H1 (cell line): ENCODE measurements around the gene CDHR5. TPM values are rescaled to one million over a fixed set of nuclear protein-coding genes. Genes with fewer than 3 reads are reported as not detected.

Source experiments
- CTCF ChIA-PET: fragments of 300-600 bp; sonication (Branson Sonifier 250); formaldehyde crosslinking; loops from one replicate; lab custom pipeline; 2021; ENCODE audit not compliant: partially characterized antibody; lab: Charles Lee
- POLR2A ChIA-PET: fragments of 300-600 bp; sonication (Branson Sonifier 250); formaldehyde crosslinking; loops from one replicate; lab custom pipeline; 2021; ENCODE audit warnings: inconsistent platforms; ENCODE audit not compliant: partially characterized antibody; lab: Charles Lee
- DNase-seq, 2 experiments: peaks; one replicate each; pipeline versions ENCODE4 v3.0.0 to v3.0.0-alpha.2; 2010 to 2022; ENCODE audit warnings: low spot score in 2 of 2, low read depth in 1 of 2, mixed read lengths in 1 of 2
- FAIRE-seq: peaks from 2 replicates; lab custom pipeline; 2011; peaks lifted over from hg19 to GRCh38; lab: Jason Lieb, UNC
- H2AFZ ChIP-seq: 2 replicates; pipeline ENCODE4 v1.8.1; 2012; ENCODE audit warnings: low read length, inconsistent platforms
- H2AK5ac ChIP-seq: 2 replicates; pipeline ENCODE4 v1.6.1; 2013; ENCODE audit warnings: low read depth, low read length
- H2BK120ac ChIP-seq: replicated peaks from 2 replicates; pipeline ENCODE3; 2013; ENCODE audit warnings: low read depth, low read length, inconsistent platforms
- H2BK12ac ChIP-seq: 2 replicates; pipeline ENCODE4 v1.6.1; 2013; ENCODE audit warnings: low read depth, low read length
- H2BK15ac ChIP-seq: 2 replicates; pipeline ENCODE4 v1.6.1; 2013; ENCODE audit warnings: low read length
- H2BK20ac ChIP-seq: 2 replicates; pipeline ENCODE4 v1.6.1; 2013; ENCODE audit warnings: low read length
- H2BK5ac ChIP-seq: 2 replicates; pipeline ENCODE4 v1.6.1; 2013; ENCODE audit warnings: low read depth, low read length
- H3K14ac ChIP-seq: 2 replicates; pipeline ENCODE4 v1.6.1; 2013; ENCODE audit warnings: inconsistent platforms; ENCODE audit not compliant: insufficient read length
- H3K18ac ChIP-seq: 2 replicates; pipeline ENCODE4 v1.6.1; 2013; ENCODE audit warnings: low read length; ENCODE audit errors: extremely low read depth
- H3K23ac ChIP-seq: 2 replicates; pipeline ENCODE4 v1.6.1; 2013; ENCODE audit warnings: inconsistent platforms; ENCODE audit not compliant: insufficient read length
- H3K23me2 ChIP-seq: 2 replicates; pipeline ENCODE4 v1.6.1; 2013; ENCODE audit warnings: low read depth, low read length
- H3K27ac ChIP-seq: 2 replicates; pipeline ENCODE4 v1.6.1; 2011; ENCODE audit warnings: low read depth, low read length, inconsistent platforms
- H3K27me3 ChIP-seq, 4 experiments: replicated peaks in 1 of 4; 1 replicate in 1 of 4; 2 replicates in 3 of 4; pipeline versions ENCODE4 v1.6.1 to v1.8.1; 2011 to 2013; ENCODE audit warnings: low read length in 3 of 4, mild to moderate bottlenecking in 3 of 4, inconsistent platforms in 2 of 4, mixed read lengths in 2 of 4, moderate library complexity in 1 of 4; ENCODE audit not compliant: control insufficient read depth in 3 of 4, insufficient read depth in 3 of 4; ENCODE audit errors: extremely low read depth in 1 of 4
- H3K36me3 ChIP-seq, 4 experiments: 2 replicates each; pipeline versions ENCODE4 v1.6.1 to v1.8.1; 2011 to 2013; ENCODE audit warnings: mild to moderate bottlenecking in 4 of 4, low read length in 3 of 4, moderate library complexity in 2 of 4, control low read depth in 1 of 4, inconsistent platforms in 1 of 4; ENCODE audit not compliant: insufficient read depth in 4 of 4, control insufficient read depth in 2 of 4
- H3K4ac ChIP-seq: replicated peaks from 2 replicates; pipeline ENCODE3; 2013; ENCODE audit warnings: low read length, low read depth, mixed read lengths, inconsistent platforms; ENCODE audit not compliant: insufficient read length
- H3K4me1 ChIP-seq, 4 experiments: replicated peaks in 1 of 4; 1 replicate in 1 of 4; 2 replicates in 3 of 4; pipeline versions ENCODE4 v1.6.1 to v1.8.1; 2011 to 2013; ENCODE audit warnings: low read length in 3 of 4, inconsistent platforms in 2 of 4, mixed read lengths in 1 of 4; ENCODE audit not compliant: insufficient read depth in 4 of 4, control insufficient read depth in 3 of 4
- H3K4me2 ChIP-seq, 2 experiments: 2 replicates each; pipeline versions ENCODE4 v1.6.1 to v1.8.1; 2011 to 2013; ENCODE audit warnings: low read depth in 2 of 2, low read length in 2 of 2, control low read depth in 1 of 2, inconsistent platforms in 1 of 2, mild to moderate bottlenecking in 1 of 2; ENCODE audit not compliant: insufficient read depth in 1 of 2
- H3K4me3 ChIP-seq, 4 experiments: fragments of 200-600, 300-600 bp in 1 of 4; sonication (generic), shearing (Covaris generic), sonication (Bioruptor Twin) in 1 of 4; 2 replicates each; pipeline versions ENCODE4 v1.5.1 to v1.8.1; 2011 to 2016; ENCODE audit warnings: low read length in 4 of 4, low read depth in 3 of 4, control low read depth in 2 of 4, inconsistent platforms in 2 of 4, mild to moderate bottlenecking in 2 of 4, mixed read lengths in 1 of 4, moderate library complexity in 1 of 4; ENCODE audit not compliant: insufficient read depth in 2 of 4; ENCODE audit errors: extremely low read depth in 1 of 4
- H3K56ac ChIP-seq: replicated peaks from 2 replicates; pipeline ENCODE3; 2013; ENCODE audit warnings: low read depth, mild to moderate bottlenecking, mixed read lengths, low read length, inconsistent platforms; ENCODE audit not compliant: insufficient read length
- H3K79me1 ChIP-seq: 2 replicates; pipeline ENCODE4 v1.6.1; 2013; ENCODE audit warnings: low read depth, low read length, control low read depth
- H3K79me2 ChIP-seq, 2 experiments: 2 replicates each; pipeline versions ENCODE4 v1.6.1 to v1.8.1; 2012 to 2013; ENCODE audit warnings: low read length in 2 of 2, mild to moderate bottlenecking in 2 of 2, inconsistent platforms in 1 of 2; ENCODE audit not compliant: insufficient read depth in 2 of 2, control insufficient read depth in 1 of 2
- H3K9ac ChIP-seq, 4 experiments: replicated peaks in 1 of 4; 1 replicate in 1 of 4; 2 replicates in 3 of 4; pipeline versions ENCODE4 v1.6.1 to v1.8.1; 2011 to 2013; ENCODE audit warnings: low read depth in 3 of 4, low read length in 3 of 4, control low read depth in 2 of 4, mild to moderate bottlenecking in 2 of 4, moderate library complexity in 2 of 4, inconsistent platforms in 1 of 4; ENCODE audit errors: extremely low read depth in 1 of 4
- H3K9me3 ChIP-seq, 2 experiments: 2 replicates each; pipeline versions ENCODE4 v1.6.1 to v1.8.1; 2012 to 2013; ENCODE audit warnings: mild to moderate bottlenecking in 2 of 2, moderate library complexity in 2 of 2, control low read depth in 1 of 2, inconsistent platforms in 1 of 2, low read depth in 1 of 2, low read length in 1 of 2, mixed read lengths in 1 of 2; ENCODE audit not compliant: insufficient read depth in 2 of 2
- H4K20me1 ChIP-seq, 2 experiments: replicated peaks in 1 of 2; 2 replicates each; pipeline versions ENCODE3 to v1.8.1; 2011 to 2013; ENCODE audit warnings: inconsistent platforms in 2 of 2, low read length in 2 of 2, mild to moderate bottlenecking in 1 of 2; ENCODE audit not compliant: insufficient read depth in 2 of 2, control insufficient read depth in 1 of 2
- H4K5ac ChIP-seq: 2 replicates; pipeline ENCODE4 v1.6.1; 2013; ENCODE audit warnings: low read length, low read depth, mixed read lengths, inconsistent platforms; ENCODE audit not compliant: insufficient read length
- H4K8ac ChIP-seq: 2 replicates; pipeline ENCODE4 v1.8.0; 2013; ENCODE audit warnings: mild to moderate bottlenecking, moderate library complexity, low read length, inconsistent platforms; ENCODE audit not compliant: insufficient read depth; ENCODE audit errors: extremely low read depth
- H4K91ac ChIP-seq: replicated peaks from 2 replicates; pipeline ENCODE3; 2013; ENCODE audit warnings: low read length, mixed read lengths, inconsistent platforms; ENCODE audit not compliant: insufficient read length
- BRCA1 ChIP-seq: IDR thresholded peaks from 2 replicates; pipeline ENCODE4 v1.6.1; 2012; ENCODE audit warnings: low read depth, low read length, improper control_type of control experiment
- CBX5 ChIP-seq: fragments of 300-800, 300-1000 bp; sonication (generic); IDR thresholded peaks from 2 replicates; pipeline ENCODE4 v1.7.1; 2016; ENCODE audit warnings: antibody characterized with exemption, low read length, low read depth
- CHD2 ChIP-seq: IDR thresholded peaks from 2 replicates; pipeline ENCODE4 v1.6.1; 2012; ENCODE audit warnings: low read length, improper control_type of control experiment
- EGR1 ChIP-seq: IDR thresholded peaks from 2 replicates; pipeline ENCODE4 v1.6.1; 2011; ENCODE audit warnings: low read depth, low read length, borderline replicate concordance
- GTF2F1 ChIP-seq: IDR thresholded peaks from 2 replicates; pipeline ENCODE4 v1.6.1; 2012; ENCODE audit warnings: low read depth, low read length, improper control_type of control experiment, borderline replicate concordance
- HDAC2 ChIP-seq, 2 experiments: fragments of 300-600 bp in 1 of 2; sonication (generic) in 1 of 2; IDR thresholded peaks; 2 replicates each; pipeline ENCODE4 v1.6.1; 2011 to 2012; ENCODE audit warnings: low read depth in 2 of 2, low read length in 2 of 2, mild to moderate bottlenecking in 2 of 2, moderate library complexity in 2 of 2, borderline replicate concordance in 1 of 2, inconsistent platforms in 1 of 2
- JUN ChIP-seq: IDR thresholded peaks from 2 replicates; pipeline ENCODE4 v1.6.1; 2011; ENCODE audit warnings: low read depth, mild to moderate bottlenecking, improper control_type of control experiment, low read length
- KDM1A ChIP-seq: fragments of 200-600, 300-600 bp; sonication (generic); IDR thresholded peaks from 2 replicates; pipeline ENCODE4 v1.7.1; 2016; ENCODE audit warnings: mild to moderate bottlenecking, low read length, borderline replicate concordance
- KDM4A ChIP-seq: IDR thresholded peaks from one replicate; pipeline ENCODE4 v1.7.1; 2012; ENCODE audit warnings: low read depth, mild to moderate bottlenecking, moderate library complexity, low read length, inconsistent platforms; ENCODE audit not compliant: severe bottlenecking
- POLR2A ChIP-seq, 2 experiments: IDR thresholded peaks; 1 replicate in 1 of 2; 2 replicates in 1 of 2; pipeline ENCODE4 v1.6.1; 2011; ENCODE audit warnings: low read depth in 2 of 2, low read length in 2 of 2, mild to moderate bottlenecking in 2 of 2; ENCODE audit errors: control extremely low read depth in 1 of 2
- RXRA ChIP-seq: IDR thresholded peaks from 2 replicates; pipeline ENCODE4 v1.6.1; 2011; ENCODE audit warnings: low read depth, mild to moderate bottlenecking, low read length, moderate library complexity; ENCODE audit not compliant: insufficient read depth
- SAP30 ChIP-seq: fragments of 300-600 bp; sonication (generic); IDR thresholded peaks from 2 replicates; pipeline ENCODE4 v1.7.1; 2012; ENCODE audit warnings: low read length, moderate library complexity, mild to moderate bottlenecking, inconsistent platforms; ENCODE audit not compliant: insufficient read depth, insufficient replicate concordance
- SP4 ChIP-seq: IDR thresholded peaks from 2 replicates; pipeline ENCODE4 v1.6.1; 2012; ENCODE audit warnings: low read length, inconsistent platforms
- SRF ChIP-seq: IDR thresholded peaks from 2 replicates; pipeline ENCODE4 v1.6.1; 2011; ENCODE audit warnings: mild to moderate bottlenecking, low read depth, low read length, moderate library complexity
- TCF12 ChIP-seq: IDR thresholded peaks from 2 replicates; pipeline ENCODE4 v1.6.1; 2011; ENCODE audit warnings: low read depth, mild to moderate bottlenecking, low read length
- WGBS, 2 experiments: shearing (Covaris generic) in 1 of 2; methylation state at CpG; one replicate each; pipeline versions ENCODE4 v1.1.6 to v1.1.7; 2013 to 2015; ENCODE audit warnings: low lambda C conversion rate in 2 of 2, mixed read lengths in 2 of 2, inconsistent platforms in 1 of 2, low coverage in 1 of 2, missing lambda C conversion rate in 1 of 2; ENCODE audit not compliant: insufficient replicate concordance in 2 of 2, insufficient coverage in 1 of 2, insufficient read length in 1 of 2; ENCODE audit errors: extremely low coverage in 1 of 2, missing lambda C conversion rate in 1 of 2; 5-methylcytosine and 5-hydroxymethylcytosine counted together
- polyA plus RNA-seq, 7 experiments: library from polyadenylated mRNA; depleted of rRNA in 3 of 7; stranded (reverse) in 5 of 7; unstranded in 2 of 7; fragments of >200 nt in 5 of 7; fragments of 200-250 nt in 2 of 7; gene quantifications; 1 replicate in 5 of 7; 2 replicates in 1 of 7; 4 replicates in 1 of 7; pipeline versions ENCODE4 v1.2.1 to v1.2.3, GENCODE V29; 2011 to 2013; ENCODE audit warnings: missing spikeins in 2 of 7, mixed read lengths in 2 of 7
- total RNA-seq: library from RNA; stranded (reverse); fragmentation: NEBNext Ultra II Directional; extraction: Animal tissue kit (Norgen Biotek cat#: 25700); gene quantifications from 2 replicates; pipeline ENCODE4 v1.2.1, GENCODE V29; 2021

The CDHR5 gene
- total and polyA plus RNA-seq, 2 of the 8 experiments (the other 6 are each of a cell fraction or from before 2014, with no cell fraction given): not detected

DNA sequence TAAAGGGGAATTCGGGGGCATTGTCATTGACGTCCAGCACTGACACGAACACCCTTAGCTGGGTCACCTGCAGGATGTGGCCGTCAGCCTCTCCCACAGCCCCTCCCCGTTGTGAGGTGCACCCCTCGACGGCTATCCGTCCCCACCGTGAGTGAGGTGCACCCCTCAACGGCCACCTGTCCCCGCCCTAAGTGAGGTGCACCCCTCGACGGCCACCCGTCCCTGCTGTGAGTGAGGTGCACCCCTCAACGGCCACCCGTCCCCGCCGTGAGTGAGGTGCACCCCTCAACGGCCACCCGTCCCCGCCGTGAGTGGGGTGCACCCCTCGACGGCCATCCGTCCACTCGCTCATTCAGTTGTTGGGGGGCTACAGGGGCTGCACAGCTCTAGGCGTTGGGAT, 2.9 kb downstream of the CDHR5 start:
- Histone ChIP-seq H2BK120ac (no peak overlapping the region), H2AK5ac (no peak overlapping the region), H2BK15ac (no peak overlapping the region), H2AFZ (no peak overlapping the region), H3K79me2 (no peaks in the 10 kb centered on the region), H3K4me2 (no peak overlapping the region), H3K9ac (no peak overlapping the region), H4K8ac (no peak overlapping the region), H3K36me3 (no peaks in the 10 kb centered on the region), H3K4me3 (no peak overlapping the region), H3K9me3 (no peaks in the 10 kb centered on the region), H2BK5ac (no peak overlapping the region; the same call in 1 of the 2 replicates), H3K56ac (no peak overlapping the region), H3K18ac (no peak overlapping the region), H4K5ac (no peak overlapping the region), H3K27me3 (peaks cover 0 to 4% (median 0%) of the 10 kb centered on the region in 4 experiments; a peak in 3 of 7 replicates), H2BK20ac (no peak overlapping the region), H3K79me1 (no peaks in the 10 kb centered on the region), H3K4me1 (peaks cover 0 to 6% (median 1%) of the 10 kb centered on the region in 4 experiments; a peak in 3 of 7 replicates), H3K4ac (no peak overlapping the region), H2BK12ac (no peak overlapping the region), H3K23me2 (no peaks in the 10 kb centered on the region; the same call in 1 of the 2 replicates), H3K14ac (no peak overlapping the region), H4K91ac (no peak overlapping the region), H3K23ac (no peak overlapping the region), H4K20me1 (peaks cover 0 to 9% of the 10 kb centered on the region in 2 experiments), H3K27ac (no peak overlapping the region)
- DNase-seq: no peak
- 94% methylated on average over 27 of the region's 27 CpGs; no CpG with 5 or more reads in 1 of the 2 experiments for WGBS, 2 experiments
- TF ChIP-seq RXRA: no peak
- no peak for TF ChIP-seq SAP30
- TF ChIP-seq KDM4A: no peak
- no peak for TF ChIP-seq EGR1
- no peak for TF ChIP-seq SRF
- no peak for TF ChIP-seq GTF2F1
- no peak for TF ChIP-seq TCF12
- no peak for TF ChIP-seq BRCA1
- no peak for TF ChIP-seq CBX5
- TF ChIP-seq JUN: no peak
- TF ChIP-seq SP4: no peak
- TF ChIP-seq POLR2A (IDR thresholded peaks at IDR 0.05; ENCODE audit: control extremely low read depth in 1 of 2, low read depth in 2 of 2, low read length in 2 of 2): no peak
- TF ChIP-seq HDAC2 (IDR thresholded peaks at IDR 0.05; ENCODE audit: borderline replicate concordance in 1 of 2, low read depth in 2 of 2, low read length in 2 of 2): no peak
- no peak for TF ChIP-seq CHD2
- no peak for TF ChIP-seq KDM1A
- no peak for FAIRE-seq
- ChIA-PET CTCF (interaction anchor here (1.3 kb wide), 1 partner anchor 11 kb away, joined by 4 read pairs; no protein-coding TSS in a partner anchor), POLR2A (interaction anchor here (2.8 kb wide), 1 partner anchor 17 kb away, joined by 10 read pairs; no protein-coding TSS in a partner anchor)
